ENCODE measurements around the gene KCNMB2.

The KCNMB2 gene

GRCh38 chr3:178631950-178632349 lies 95.7 kb downstream of the KCNMB2 start:
- H3K4me1 ChIP-seq = no peaks in the 10 kb centered on the region
- no peak for DNase-seq
- no peaks in the 10 kb centered on the region for H3K36me3 ChIP-seq
- H3K27me3 ChIP-seq = no peaks in the 10 kb centered on the region
- no peak overlapping the region for H3K4me3 ChIP-seq (ENCODE audit: low read depth, low read length)
- no peaks in the 10 kb centered on the region for H3K9me3 ChIP-seq
- TF ChIP-seq CTCF (IDR thresholded peaks at IDR 0.05; ENCODE audit: low read depth, low read length) = no peak

GRCh38 chr3:178634975-178635374 lies 98.7 kb downstream of the KCNMB2 start:
- no peak overlapping the region for H3K4me3 ChIP-seq (ENCODE audit: low read depth, low read length)
- H3K4me1 ChIP-seq = no peaks in the 10 kb centered on the region
- no peaks in the 10 kb centered on the region for H3K9me3 ChIP-seq
- H3K36me3 ChIP-seq = no peaks in the 10 kb centered on the region
- no peak for TF ChIP-seq CTCF (IDR thresholded peaks at IDR 0.05; ENCODE audit: low read depth, low read length)
- DNase-seq = no peak
- no peaks in the 10 kb centered on the region for H3K27me3 ChIP-seq

- H3K9me3 ChIP-seq = no peaks in the 10 kb centered on the region
- no peak for TF ChIP-seq CTCF (IDR thresholded peaks at IDR 0.05; ENCODE audit: low read depth, low read length)
- H3K27me3 ChIP-seq = no peaks in the 10 kb centered on the region
- no peaks in the 10 kb centered on the region for H3K36me3 ChIP-seq
- H3K4me3 ChIP-seq (ENCODE audit: low read depth, low read length) = no peak overlapping the region
- no peak for DNase-seq
- no peaks in the 10 kb centered on the region for H3K4me1 ChIP-seq
These were observed 101.6 kb downstream of the KCNMB2 start for GRCh38 chr3:178637802-178638201.

- Histone ChIP-seq H3K27me3 (no peaks in the 10 kb centered on the region), H3K4me1 (no peaks in the 10 kb centered on the region), H3K4me3 (ENCODE audit: low read depth, low read length) (no peak overlapping the region), H3K9me3 (no peaks in the 10 kb centered on the region), H3K36me3 (no peaks in the 10 kb centered on the region)
- no peak for TF ChIP-seq CTCF (IDR thresholded peaks at IDR 0.05; ENCODE audit: low read depth, low read length)
- DNase-seq = no peak
These were observed 109.3 kb downstream of the KCNMB2 start for GRCh38 chr3:178645503-178645902.

GRCh38 chr3:178646186-178646862 lies 110.1 kb downstream of the KCNMB2 start:
- H3K9me3 ChIP-seq = no peaks in the 10 kb centered on the region
- no peak for DNase-seq
- TF ChIP-seq CTCF (IDR thresholded peaks at IDR 0.05; ENCODE audit: low read depth, low read length) = no peak
- H3K36me3 ChIP-seq = no peaks in the 10 kb centered on the region
- no peak overlapping the region for H3K4me3 ChIP-seq (ENCODE audit: low read depth, low read length)
- no peaks in the 10 kb centered on the region for H3K27me3 ChIP-seq
- H3K4me1 ChIP-seq = no peaks in the 10 kb centered on the region

GRCh38 chr3:178655488-178655887 lies 119.3 kb downstream of the KCNMB2 start:
- Histone ChIP-seq H3K4me1 (no peaks in the 10 kb centered on the region), H3K4me3 (ENCODE audit: low read depth, low read length) (no peak overlapping the region), H3K27me3 (no peaks in the 10 kb centered on the region), H3K9me3 (no peaks in the 10 kb centered on the region), H3K36me3 (no peaks in the 10 kb centered on the region)
- no peak for TF ChIP-seq CTCF (IDR thresholded peaks at IDR 0.05; ENCODE audit: low read depth, low read length)
- DNase-seq = no peak

Measured in BE2C (cell line).